ENCODE measurements around the gene ABL1. TPM values are rescaled to one million over a fixed set of nuclear protein-coding genes. Genes with fewer than 3 reads are reported as not detected.

Gene ABL1
- total RNA-seq, 1 donor from 2014 or later, result 21.8 TPM

GRCh38 chr9:130849356-130849755 lies 14.3 kb downstream of the ABL1 start:
- DNase-seq (ENCODE audit: low read depth in 2 of 2), result no peak

- DNase-seq (ENCODE audit: low read depth in 2 of 2), result no peak
Observed at GRCh38 chr9:130852801-130853200, 17.7 kb downstream of the ABL1 start.

GRCh38 chr9:130854092-130854491 lies 19.0 kb downstream of the ABL1 start:
- no peak for DNase-seq (ENCODE audit: low read depth in 2 of 2)

GRCh38 chr9:130854835-130855234 lies 19.8 kb downstream of the ABL1 start:
- DNase-seq (ENCODE audit: low read depth in 2 of 2), result no peak

GRCh38 chr9:130856474-130856873 lies 21.4 kb downstream of the ABL1 start:
- no peak for DNase-seq (ENCODE audit: low read depth in 2 of 2)

- DNase-seq (ENCODE audit: low read depth in 2 of 2), result peak in 1 of 2 donors; percentile 52
Observed at GRCh38 chr9:130857864-130858738, 23.0 kb downstream of the ABL1 start.

- no peak for DNase-seq (ENCODE audit: low read depth in 2 of 2)
Observed at GRCh38 chr9:130858739-130859705, 24.0 kb downstream of the ABL1 start.

GRCh38 chr9:130860458-130861316 lies 25.6 kb downstream of the ABL1 start:
- DNase-seq (ENCODE audit: low read depth in 2 of 2), result peak; percentile 58 to 90

- DNase-seq (ENCODE audit: low read depth in 2 of 2), result no peak
Observed at GRCh38 chr9:130861372-130862180, 26.5 kb downstream of the ABL1 start.

GRCh38 chr9:130862217-130862616 lies 27.2 kb downstream of the ABL1 start:
- DNase-seq (ENCODE audit: low read depth in 2 of 2), result no peak

- DNase-seq (ENCODE audit: low read depth in 2 of 2), result no peak
Observed at GRCh38 chr9:130862747-130863146, 27.7 kb downstream of the ABL1 start.

- DNase-seq (ENCODE audit: low read depth in 2 of 2), result no peak
Observed at GRCh38 chr9:130864541-130864940, 29.5 kb downstream of the ABL1 start.

- DNase-seq (ENCODE audit: low read depth in 2 of 2), result no peak
Observed at GRCh38 chr9:130865921-130866320, 30.9 kb downstream of the ABL1 start.

GRCh38 chr9:130866474-130866965 lies 31.5 kb downstream of the ABL1 start:
- DNase-seq (ENCODE audit: low read depth in 2 of 2), result peak; percentile 45 to 78

GRCh38 chr9:130867556-130867955 lies 32.5 kb downstream of the ABL1 start:
- DNase-seq (ENCODE audit: low read depth in 2 of 2), result no peak

- DNase-seq (ENCODE audit: low read depth in 2 of 2), result no peak
Observed at GRCh38 chr9:130868230-130868629, 33.2 kb downstream of the ABL1 start.

GRCh38 chr9:130869250-130869649 lies 34.2 kb downstream of the ABL1 start:
- DNase-seq (ENCODE audit: low read depth in 2 of 2), result peak; percentile 64 to 77

- DNase-seq (ENCODE audit: low read depth in 2 of 2), result no peak
Observed at GRCh38 chr9:130870491-130871381, 35.7 kb downstream of the ABL1 start.

- DNase-seq (ENCODE audit: low read depth in 2 of 2), result no peak
Observed at GRCh38 chr9:130871395-130872062, 36.5 kb downstream of the ABL1 start.
